PC-9 (cell line): ENCODE measurements around the gene MLXIP. TPM values are rescaled to one million over a fixed set of nuclear protein-coding genes. Genes with fewer than 3 reads are reported as not detected.

ENCODE experiments used
- BruUV-seq: library from RNA; stranded (reverse); fragments of 400-500 nt; replicated peaks from 2 replicates; lab custom pipeline; 2021; lab: Mats Ljungman, UMichigan
- CTCF ChIA-PET: fragments of 300-600 bp; sonication (Branson Sonifier 250); formaldehyde crosslinking; loops from one replicate; lab custom pipeline; 2022; ENCODE audit warnings: antibody characterized with exemption; lab: Charles Lee
- POLR2A ChIA-PET: fragments of 300-600 bp; sonication (Branson Sonifier 250); formaldehyde crosslinking; loops from one replicate; lab custom pipeline; 2022; ENCODE audit warnings: antibody characterized with exemption; ENCODE audit not compliant: unreplicated experiment; lab: Charles Lee
- DNase-seq, 2 experiments: peaks; one replicate each; pipeline versions ENCODE4 v3.0.0 to v3.0.0-alpha.2; 2015 to 2022; ENCODE audit warnings: mixed read lengths in 1 of 2
- H2AFZ ChIP-seq: fragments of 200-600 bp; sonication (generic); 2 replicates; pipeline ENCODE4 v1.8.1; 2017; ENCODE audit warnings: antibody characterized with exemption
- H3F3A ChIP-seq: fragments of 200-600 bp; sonication (generic); 2 replicates; pipeline ENCODE4 v1.8.1; 2017; ENCODE audit warnings: antibody characterized with exemption, mild to moderate bottlenecking, low read depth; ENCODE audit not compliant: insufficient read depth
- H3K27ac ChIP-seq: fragments of 200-600 bp; sonication (generic); 2 replicates; pipeline ENCODE4 v1.6.1; 2016; ENCODE audit warnings: mixed run types
- H3K27me3 ChIP-seq: fragments of 200-600 bp; sonication (generic); 2 replicates; pipeline ENCODE4 v1.6.1; 2016; ENCODE audit warnings: low read depth, mixed run types; ENCODE audit not compliant: insufficient read depth
- H3K36me3 ChIP-seq: fragments of 200-600 bp; sonication (generic); 2 replicates; pipeline ENCODE4 v1.6.1; 2016; ENCODE audit warnings: low read depth, mixed run types
- H3K4me1 ChIP-seq: fragments of 200-600 bp; sonication (generic); replicated peaks from 2 replicates; pipeline ENCODE4 v1.6.1; 2016; ENCODE audit warnings: mixed run types; ENCODE audit not compliant: insufficient read depth
- H3K4me2 ChIP-seq: fragments of 200-600 bp; sonication (generic); 2 replicates; pipeline ENCODE4 v1.6.1; 2017; ENCODE audit warnings: mixed run types
- H3K4me3 ChIP-seq: fragments of 200-600 bp; sonication (generic); 2 replicates; pipeline ENCODE4 v1.6.1; 2016; ENCODE audit warnings: mixed run types
- H3K79me2 ChIP-seq: fragments of 200-600 bp; sonication (generic); 2 replicates; pipeline ENCODE4 v1.6.1; 2017; ENCODE audit warnings: low read depth, mixed run types
- H3K9me2 ChIP-seq: fragments of 200-600 bp; sonication (generic); 2 replicates; pipeline ENCODE4 v1.8.1; 2017; ENCODE audit warnings: mild to moderate bottlenecking; ENCODE audit not compliant: insufficient read depth
- H3K9me3 ChIP-seq: fragments of 200-600 bp; sonication (generic); 2 replicates; pipeline ENCODE4 v1.8.1; 2016; ENCODE audit warnings: low read depth; ENCODE audit not compliant: insufficient read depth
- H4K20me1 ChIP-seq: fragments of 200-600 bp; sonication (generic); 2 replicates; pipeline ENCODE4 v1.8.1; 2017; ENCODE audit not compliant: insufficient read depth
- CTCF ChIP-seq: fragments of 200-600 bp; sonication (generic); conservative IDR thresholded peaks from 2 replicates; pipeline ENCODE4 v1.6.1; 2017; ENCODE audit warnings: mixed run types, antibody characterized with exemption, mild to moderate bottlenecking, moderate library complexity
- EZH2 ChIP-seq: fragments of 200-600 bp; sonication (generic); IDR thresholded peaks from 2 replicates; pipeline ENCODE4 v1.8.0; 2017; ENCODE audit warnings: antibody characterized with exemption, low read depth
- intact Hi-C: fragments of 100-400 bp; cut with micrococcal nuclease; formaldehyde crosslinking; loops from one replicate; pipeline ENCODE4 v1.10.0; 2022; ENCODE audit not compliant: unreplicated experiment
- total RNA-seq: library from RNA; stranded (reverse); gene quantifications from 2 replicates; pipeline ENCODE4 v1.2.3, GENCODE V29; 2021

MLXIP gene
- total RNA-seq, 1 experiment from 2014 or later: 83.3 TPM

- Histone ChIP-seq H2AFZ (no peak overlapping the region), H3K9me2 (no peaks in the 10 kb centered on the region), H3K27me3 (no peaks in the 10 kb centered on the region), H3F3A (peaks cover 25% of the 10 kb centered on the region), H3K36me3 (peaks cover 17% of the 10 kb centered on the region; the same call in 1 of the 2 replicates), H3K4me3 (no peak overlapping the region), H3K79me2 (peaks cover 91% of the 10 kb centered on the region), H3K4me2 (no peak overlapping the region), H4K20me1 (no peaks in the 10 kb centered on the region), H3K4me1 (no peaks in the 10 kb centered on the region), H3K9me3 (no peaks in the 10 kb centered on the region), H3K27ac (no peak overlapping the region)
- no peak for DNase-seq
- ChIA-PET POLR2A (no interaction called here), CTCF (no interaction called here)
- TF ChIP-seq EZH2 (no peak), CTCF (no peak)
- BruUV-seq: no TSS peak
- intact Hi-C loops: no loop called here
These were observed 10.5 kb downstream of the MLXIP start for GRCh38 chr12:122089077-122089476.

DNA sequence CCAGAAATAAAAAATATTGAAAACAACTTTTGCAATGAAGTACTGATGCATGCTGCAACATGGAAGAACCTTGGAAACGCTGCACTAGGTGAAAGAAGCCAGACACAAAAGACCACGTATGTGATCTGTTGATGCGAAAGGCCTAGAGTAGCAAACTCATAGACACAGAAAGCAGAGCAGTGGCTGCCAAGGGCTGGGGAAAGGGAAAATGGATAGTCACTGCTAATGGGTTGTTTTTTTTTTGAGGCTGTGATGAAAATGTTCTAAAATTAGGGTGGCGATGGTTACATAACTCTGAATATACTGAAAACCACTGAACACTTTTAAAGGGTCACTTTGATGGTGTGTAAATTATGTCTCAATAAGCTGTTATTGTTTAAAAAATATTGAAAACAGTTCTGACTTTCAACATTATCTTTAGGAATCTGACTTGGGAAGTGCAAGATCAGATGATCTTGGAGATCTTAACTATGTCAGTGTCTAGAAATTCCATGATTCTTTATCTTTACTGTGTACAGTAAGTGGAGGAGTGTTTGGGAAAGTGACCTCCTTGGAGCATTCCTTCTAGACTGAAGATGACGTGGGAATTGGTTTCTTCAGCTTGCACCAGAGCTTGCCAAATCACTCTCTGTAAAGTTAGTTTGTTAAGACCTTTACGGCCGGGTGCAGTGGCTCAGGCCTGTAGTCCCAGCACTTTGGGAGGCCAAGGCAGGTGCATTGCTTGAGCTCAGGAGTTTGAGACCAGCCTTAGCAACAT lies 12.4 kb downstream of the MLXIP start:
- no peaks in the 10 kb centered on the region for H3K27me3 ChIP-seq
- no peak for DNase-seq
- no peaks in the 10 kb centered on the region for H3K9me3 ChIP-seq
- no peak overlapping the region for H2AFZ ChIP-seq
- peaks cover 39% of the 10 kb centered on the region for H3F3A ChIP-seq
- H3K79me2 ChIP-seq: peaks cover 89% of the 10 kb centered on the region
- BruUV-seq: no TSS peak
- H3K36me3 ChIP-seq: peaks cover 7% of the 10 kb centered on the region; the same call in 1 of the 2 replicates
- no peaks in the 10 kb centered on the region for H3K4me1 ChIP-seq
- POLR2A ChIA-PET: no interaction called here
- no peak for TF ChIP-seq CTCF
- no peak for TF ChIP-seq EZH2
- no peak overlapping the region for H3K4me2 ChIP-seq
- intact Hi-C loops: no loop called here
- CTCF ChIA-PET: no interaction called here
- no peaks in the 10 kb centered on the region for H3K9me2 ChIP-seq
- H3K27ac ChIP-seq: no peak overlapping the region
- H4K20me1 ChIP-seq: peaks cover 1% of the 10 kb centered on the region; the same call in 1 of the 2 replicates
- no peak overlapping the region for H3K4me3 ChIP-seq

DNA sequence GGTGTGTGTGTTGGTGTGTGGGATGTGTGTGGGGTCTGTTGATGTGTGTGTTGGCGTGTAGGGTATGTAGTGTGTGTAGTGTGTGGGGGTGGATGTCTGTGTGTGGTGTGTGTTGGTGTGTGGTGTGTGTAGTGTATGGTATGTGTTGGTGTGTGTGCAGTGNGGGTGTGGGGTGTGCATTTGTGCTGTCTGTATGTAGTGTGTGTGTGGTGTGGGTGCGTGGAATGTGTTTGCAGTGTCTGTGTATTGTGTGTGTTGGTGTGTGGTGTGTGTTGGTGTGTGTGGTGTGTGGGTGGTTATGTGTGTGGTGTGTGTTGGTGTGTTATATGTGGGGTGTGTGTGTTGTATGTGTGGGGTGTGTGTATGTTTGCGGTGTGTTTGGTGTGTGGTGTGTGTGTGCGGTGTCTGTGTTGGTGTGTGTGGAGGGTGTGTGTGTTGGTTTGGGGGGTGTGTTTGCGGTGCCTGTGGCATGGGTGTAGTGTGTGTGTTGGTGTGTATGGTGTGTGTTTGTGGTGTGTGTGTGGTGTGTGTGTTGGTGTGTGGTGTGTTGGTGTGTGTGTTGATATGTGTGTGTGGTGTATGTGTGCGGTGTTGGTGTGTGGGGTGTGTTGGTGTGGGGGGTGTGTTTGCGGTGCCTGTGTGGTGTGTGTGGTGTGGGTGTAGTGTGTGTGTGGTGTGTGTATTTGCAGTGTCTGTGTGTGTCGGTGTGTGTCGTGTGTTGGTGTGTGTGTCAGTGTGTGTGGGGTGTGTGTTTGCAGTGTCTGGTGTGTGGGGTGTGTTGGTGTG lies 14.7 kb downstream of the MLXIP start:
- Histone ChIP-seq H3K4me3 (no peak overlapping the region), H3K27me3 (no peaks in the 10 kb centered on the region), H2AFZ (no peak overlapping the region), H3K9me3 (no peaks in the 10 kb centered on the region), H3K79me2 (peaks cover 87% of the 10 kb centered on the region), H4K20me1 (peaks cover 10% of the 10 kb centered on the region), H3K9me2 (no peaks in the 10 kb centered on the region), H3K27ac (no peak overlapping the region), H3K4me1 (peaks cover 19% of the 10 kb centered on the region), H3K36me3 (peaks cover 7% of the 10 kb centered on the region; the same call in 1 of the 2 replicates), H3K4me2 (no peak overlapping the region), H3F3A (peaks cover 56% of the 10 kb centered on the region)
- BruUV-seq: no TSS peak
- no peak for DNase-seq
- TF ChIP-seq EZH2 (no peak), CTCF (no peak)
- POLR2A ChIA-PET: interaction anchor here (0.5 kb wide), 1 partner anchor 294 kb away, joined by 5 read pairs; no protein-coding TSS in a partner anchor
- intact Hi-C loops: no loop called here
- CTCF ChIA-PET: no interaction called here
